DND-41 (cell line): Measurements from ENCODE around the gene TAB2.

ENCODE experiments used
- ATAC-seq: fragments of 200-7000 bp; cut with Tn5 transposase; 3 replicates; pipeline ENCODE4 v1.9.1; 2021; ENCODE audit warnings: low read depth; ENCODE audit not compliant: insufficient read depth
- DNase-seq: peaks from one replicate; pipeline ENCODE4 v3.0.0-alpha.2; 2020
- H2AFZ ChIP-seq: 2 replicates; pipeline ENCODE4 v1.6.0; 2012; ENCODE audit warnings: low read depth, low read length
- H3K27ac ChIP-seq: 2 replicates; pipeline ENCODE4 v1.5.1; 2012; ENCODE audit warnings: low read length, inconsistent platforms
- H3K27me3 ChIP-seq: fragments of 200-600 bp; sonication (generic); 2 replicates; pipeline ENCODE4 v1.6.0; 2012; ENCODE audit warnings: low read length, mild to moderate bottlenecking, inconsistent platforms; ENCODE audit not compliant: insufficient read depth, poor library complexity
- H3K36me3 ChIP-seq: 2 replicates; pipeline ENCODE4 v1.5.1; 2012; ENCODE audit warnings: low read length, inconsistent platforms; ENCODE audit not compliant: insufficient read depth
- H3K4me1 ChIP-seq: 2 replicates; pipeline ENCODE4 v1.5.1; 2012; ENCODE audit warnings: mild to moderate bottlenecking, low read length; ENCODE audit not compliant: insufficient read depth
- H3K4me2 ChIP-seq: 2 replicates; pipeline ENCODE4 v1.6.0; 2012; ENCODE audit warnings: mild to moderate bottlenecking, moderate library complexity, low read length, inconsistent platforms; ENCODE audit not compliant: insufficient read depth
- H3K4me3 ChIP-seq, 2 experiments: fragments of 200-600 bp in 1 of 2; shearing (Covaris generic) in 1 of 2; 2 replicates each; pipeline ENCODE4 v1.5.1; 2012 to 2016; ENCODE audit warnings: inconsistent platforms in 2 of 2, low read length in 2 of 2, mild to moderate bottlenecking in 2 of 2, low read depth in 1 of 2, moderate library complexity in 1 of 2
- H3K79me2 ChIP-seq: 2 replicates; pipeline ENCODE4 v1.6.0; 2012; ENCODE audit warnings: low read length, inconsistent platforms; ENCODE audit not compliant: insufficient read depth
- H3K9ac ChIP-seq: 2 replicates; pipeline ENCODE4 v1.6.0; 2012; ENCODE audit warnings: low read depth, mild to moderate bottlenecking, inconsistent platforms, low read length, moderate library complexity
- H3K9me3 ChIP-seq: 2 replicates; pipeline ENCODE4 v1.5.1; 2012; ENCODE audit warnings: low read length, moderate library complexity, mild to moderate bottlenecking, inconsistent platforms; ENCODE audit not compliant: insufficient read depth, severe bottlenecking
- H4K20me1 ChIP-seq: 2 replicates; pipeline ENCODE4 v1.6.0; 2012; ENCODE audit warnings: low read length; ENCODE audit not compliant: insufficient read depth
- EZH2 ChIP-seq: IDR thresholded peaks from 3 replicates; pipeline ENCODE4 v1.6.1; 2012; ENCODE audit warnings: borderline replicate concordance, low read depth, mild to moderate bottlenecking, moderate library complexity, low read length, inconsistent platforms; ENCODE audit not compliant: severe bottlenecking
- TF ChIP-seq, protein P1 (sequence below): IDR thresholded peaks from 2 replicates; pipeline ENCODE4 v1.5.1; 2012; ENCODE audit warnings: borderline replicate concordance, low read length, moderate library complexity, mild to moderate bottlenecking; ENCODE audit not compliant: poor library complexity, severe bottlenecking; ENCODE audit errors: extremely low read depth

Gene TAB2

DNA sequence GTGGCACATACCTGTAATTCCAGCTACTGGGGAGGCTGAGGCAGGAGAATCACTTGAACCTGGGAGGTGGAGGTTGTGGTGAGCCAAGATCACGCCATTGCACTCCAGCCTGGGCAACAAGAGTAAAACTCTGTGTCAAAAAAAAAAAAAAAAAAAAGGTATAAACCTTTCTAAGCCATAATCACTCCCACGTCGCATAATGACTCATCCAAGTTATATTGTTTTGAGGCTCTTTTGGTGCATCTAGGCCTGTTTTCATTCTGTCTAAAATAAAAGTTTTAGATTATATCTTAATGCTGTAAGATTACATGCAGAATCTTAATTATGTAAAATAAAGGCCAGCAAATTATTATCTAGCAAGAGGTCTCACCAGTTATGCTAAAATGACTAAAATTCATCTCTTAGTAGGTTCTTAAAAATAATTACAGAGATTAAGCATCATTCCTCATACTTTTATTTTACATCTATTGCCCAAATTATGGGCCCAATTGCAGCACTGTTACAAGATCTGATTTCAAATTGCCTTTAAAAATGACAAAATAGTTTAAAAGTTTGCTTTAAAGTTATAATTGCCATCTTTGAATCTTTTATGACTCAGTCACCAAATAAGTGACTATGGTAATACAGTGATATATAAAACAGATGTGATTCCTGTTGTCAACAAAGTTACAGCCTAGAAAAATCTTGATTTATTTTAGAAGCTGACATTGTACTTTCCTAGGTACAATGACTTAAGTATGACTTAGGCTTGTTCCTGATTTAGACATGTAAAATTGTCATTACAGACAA, 72.2 kb downstream of the TAB2 start:
- Histone ChIP-seq H3K4me1 (peaks cover 23% of the 10 kb centered on the region), H3K9me3 (no peaks in the 10 kb centered on the region), H3K27ac (no peak overlapping the region), H3K36me3 (peaks cover 42% of the 10 kb centered on the region), H3K4me3 (no peak overlapping the region), H2AFZ (no peak overlapping the region), H3K79me2 (peaks cover 90% of the 10 kb centered on the region), H4K20me1 (peaks cover 9% of the 10 kb centered on the region; the same call in 1 of the 2 replicates), H3K27me3 (no peaks in the 10 kb centered on the region), H3K4me2 (no peak overlapping the region), H3K9ac (no peak overlapping the region)
- TF ChIP-seq EZH2 = no peak
- TF ChIP-seq, protein P1, sequence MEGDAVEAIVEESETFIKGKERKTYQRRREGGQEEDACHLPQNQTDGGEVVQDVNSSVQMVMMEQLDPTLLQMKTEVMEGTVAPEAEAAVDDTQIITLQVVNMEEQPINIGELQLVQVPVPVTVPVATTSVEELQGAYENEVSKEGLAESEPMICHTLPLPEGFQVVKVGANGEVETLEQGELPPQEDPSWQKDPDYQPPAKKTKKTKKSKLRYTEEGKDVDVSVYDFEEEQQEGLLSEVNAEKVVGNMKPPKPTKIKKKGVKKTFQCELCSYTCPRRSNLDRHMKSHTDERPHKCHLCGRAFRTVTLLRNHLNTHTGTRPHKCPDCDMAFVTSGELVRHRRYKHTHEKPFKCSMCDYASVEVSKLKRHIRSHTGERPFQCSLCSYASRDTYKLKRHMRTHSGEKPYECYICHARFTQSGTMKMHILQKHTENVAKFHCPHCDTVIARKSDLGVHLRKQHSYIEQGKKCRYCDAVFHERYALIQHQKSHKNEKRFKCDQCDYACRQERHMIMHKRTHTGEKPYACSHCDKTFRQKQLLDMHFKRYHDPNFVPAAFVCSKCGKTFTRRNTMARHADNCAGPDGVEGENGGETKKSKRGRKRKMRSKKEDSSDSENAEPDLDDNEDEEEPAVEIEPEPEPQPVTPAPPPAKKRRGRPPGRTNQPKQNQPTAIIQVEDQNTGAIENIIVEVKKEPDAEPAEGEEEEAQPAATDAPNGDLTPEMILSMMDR = no peak
- ATAC-seq (no peak), DNase-seq (no peak)

DNA sequence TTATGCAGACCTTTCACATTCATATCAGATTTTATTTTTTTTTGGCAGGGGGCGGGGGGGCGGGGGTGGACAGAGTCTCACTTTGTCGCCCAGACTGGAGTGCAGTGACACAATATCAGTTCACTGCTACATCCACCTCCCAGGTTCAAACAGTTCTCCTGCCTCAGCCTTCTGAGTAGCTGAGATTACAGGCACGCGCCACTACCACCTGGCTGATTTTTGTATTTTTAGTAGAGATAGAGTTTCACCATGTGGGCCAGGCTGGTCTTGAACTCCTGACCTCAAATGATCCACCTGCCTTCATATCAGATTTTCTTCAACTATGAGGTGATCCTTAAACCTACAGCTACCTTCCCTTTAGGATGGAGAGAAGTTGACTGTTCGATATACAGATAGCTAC, 74.6 kb downstream of the TAB2 start:
- no peak for DNase-seq
- ATAC-seq = no peak
- Histone ChIP-seq H3K9me3 (no peaks in the 10 kb centered on the region), H3K4me1 (peaks cover 8% of the 10 kb centered on the region), H4K20me1 (peaks cover 12% of the 10 kb centered on the region), H3K27ac (no peak overlapping the region), H3K9ac (no peak overlapping the region), H3K4me2 (no peak overlapping the region), H2AFZ (no peak overlapping the region), H3K79me2 (peaks cover 91% of the 10 kb centered on the region), H3K4me3 (no peak overlapping the region), H3K36me3 (peaks cover 57% of the 10 kb centered on the region), H3K27me3 (no peaks in the 10 kb centered on the region)
- no peak for TF ChIP-seq EZH2
- TF ChIP-seq, protein P1 = no peak

DNA sequence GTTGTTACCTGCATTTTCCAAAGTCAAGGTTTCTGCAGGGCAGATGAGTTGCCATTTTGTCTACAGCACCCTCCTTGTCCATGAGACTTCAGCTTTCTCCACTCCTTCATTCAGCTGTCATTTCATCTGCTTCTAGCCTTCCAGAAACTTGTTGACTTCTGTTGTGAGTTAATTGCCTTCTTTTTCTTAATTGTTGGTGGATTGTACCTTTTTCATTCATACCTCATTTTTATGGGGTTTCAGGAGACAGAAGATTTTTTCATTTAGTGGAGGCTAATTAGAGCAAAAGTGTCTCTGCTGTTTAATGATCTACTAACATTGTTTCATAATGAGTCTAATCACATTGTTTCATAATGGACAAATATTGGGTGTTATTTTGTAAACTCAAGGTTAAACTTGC, 75.0 kb downstream of the TAB2 start:
- peaks cover 57% of the 10 kb centered on the region for H3K36me3 ChIP-seq
- 0 out of 2 replicates have a peak overlapping the region, but pooled peaks have one; percentile 33 for H3K27ac ChIP-seq
- DNase-seq (no peak), ATAC-seq (no peak)
- H3K4me3 ChIP-seq = no peak overlapping the region
- H3K4me2 ChIP-seq = no peak overlapping the region
- H3K9ac ChIP-seq = no peak overlapping the region
- H3K27me3 ChIP-seq = no peaks in the 10 kb centered on the region
- H3K9me3 ChIP-seq = no peaks in the 10 kb centered on the region
- H3K4me1 ChIP-seq = peaks cover 8% of the 10 kb centered on the region
- H3K79me2 ChIP-seq = peaks cover 86% of the 10 kb centered on the region
- TF ChIP-seq EZH2 = no peak
- TF ChIP-seq, protein P1 = no peak
- H4K20me1 ChIP-seq = peaks cover 12% of the 10 kb centered on the region
- no peak overlapping the region for H2AFZ ChIP-seq
